Activated naive CD8-positive, alpha-beta T cell treated with anti-CD3 and anti-CD28 coated beads, Interleukin-2, amount 50 U/mL, for 24 hours (primary cell): ENCODE results near the gene MAN2A1.
"Not testable (repeated sequence)": the region's sequence is repeated elsewhere in the genome, so short reads cannot be mapped to it uniquely, and the experiment has no call there.

ENCODE experiments used
- ATAC-seq: fragments of 150-1000 bp; cut with Tn5 transposase; one replicate; pipeline ENCODE4 v1.10.0; 2021
- DNase-seq: peaks from one replicate; pipeline ENCODE4 v3.0.0; 2021
- H3K27ac Mint-ChIP-seq: one replicate; pipeline ENCODE4 v1.8.0; 2021; ENCODE audit warnings: mild to moderate bottlenecking, mixed read lengths
- H3K27me3 Mint-ChIP-seq: one replicate; pipeline ENCODE4 v1.8.0; 2021; ENCODE audit warnings: mixed read lengths
- H3K36me3 Mint-ChIP-seq: one replicate; pipeline ENCODE4 v1.8.0; 2021; ENCODE audit warnings: low read depth, mixed read lengths
- H3K4me1 Mint-ChIP-seq: one replicate; pipeline ENCODE4 v1.8.0; 2021; ENCODE audit warnings: mixed read lengths
- H3K4me3 Mint-ChIP-seq: one replicate; pipeline ENCODE4 v1.8.0; 2021; ENCODE audit warnings: mild to moderate bottlenecking, moderate library complexity, mixed read lengths
- H3K9me3 Mint-ChIP-seq: one replicate; pipeline ENCODE4 v1.8.0; 2021; ENCODE audit warnings: mixed read lengths

Gene MAN2A1

GRCh38 chr5:109826426-109826825 lies 136.7 kb downstream of the MAN2A1 start:
- DNase-seq (no peak), ATAC-seq (no peak)
- peaks cover 4% of the 10 kb centered on the region for H3K9me3 Mint-ChIP-seq
- no peak overlapping the region for H3K4me3 Mint-ChIP-seq
- no peak overlapping the region for H3K27ac Mint-ChIP-seq
- no peaks in the 10 kb centered on the region for H3K27me3 Mint-ChIP-seq
- H3K4me1 Mint-ChIP-seq: peaks cover 4% of the 10 kb centered on the region
- peaks cover 74% of the 10 kb centered on the region for H3K36me3 Mint-ChIP-seq

- Mint-ChIP-seq H3K36me3 (peaks cover 69% of the 10 kb centered on the region), H3K27ac (no peak overlapping the region)
- ATAC-seq: no peak
Observed at GRCh38 chr5:109829331-109829730, 139.6 kb downstream of the MAN2A1 start.

GRCh38 chr5:109830955-109831502 lies 141.3 kb downstream of the MAN2A1 start:
- DNase-seq: no peak
- H3K9me3 Mint-ChIP-seq: peaks cover 4% of the 10 kb centered on the region
- no peak overlapping the region for H3K4me3 Mint-ChIP-seq
- H3K27ac Mint-ChIP-seq: no peak overlapping the region
- H3K27me3 Mint-ChIP-seq: no peaks in the 10 kb centered on the region
- peak; percentile 10 for ATAC-seq
- peaks cover 4% of the 10 kb centered on the region for H3K4me1 Mint-ChIP-seq
- peaks cover 63% of the 10 kb centered on the region for H3K36me3 Mint-ChIP-seq

More at GRCh38 chr5:109829331-109829730, 139.6 kb downstream of the MAN2A1 start:
- Mint-ChIP-seq H3K4me3 (no peak overlapping the region), H3K9me3 (peaks cover 4% of the 10 kb centered on the region), H3K27me3 (no peaks in the 10 kb centered on the region), H3K4me1 (peaks cover 4% of the 10 kb centered on the region)
- DNase-seq: no peak

GRCh38 chr5:109832207-109833188 lies 142.8 kb downstream of the MAN2A1 start:
- H3K36me3 Mint-ChIP-seq: peaks cover 63% of the 10 kb centered on the region
- H3K27me3 Mint-ChIP-seq, H3K27ac Mint-ChIP-seq, H3K4me3 Mint-ChIP-seq, DNase-seq, ATAC-seq, H3K9me3 Mint-ChIP-seq, H3K4me1 Mint-ChIP-seq: not testable (repeated sequence)

GRCh38 chr5:109833946-109834345 lies 144.2 kb downstream of the MAN2A1 start:
- Mint-ChIP-seq H3K36me3 (peaks cover 60% of the 10 kb centered on the region), H3K9me3 (no peaks in the 10 kb centered on the region), H3K4me1 (peaks cover 4% of the 10 kb centered on the region), H3K27me3 (no peaks in the 10 kb centered on the region), H3K27ac (no peak overlapping the region), H3K4me3 (no peak overlapping the region)
- DNase-seq (no peak), ATAC-seq (no peak)

- H3K9me3 Mint-ChIP-seq: no peaks in the 10 kb centered on the region
- DNase-seq (no peak), ATAC-seq (no peak)
- no peak overlapping the region for H3K4me3 Mint-ChIP-seq
- H3K36me3 Mint-ChIP-seq: peaks cover 55% of the 10 kb centered on the region
- H3K27ac Mint-ChIP-seq: no peak overlapping the region
- peaks cover under 1% of the 10 kb centered on the region for H3K4me1 Mint-ChIP-seq
- no peaks in the 10 kb centered on the region for H3K27me3 Mint-ChIP-seq
Observed at GRCh38 chr5:109836280-109836679, 146.6 kb downstream of the MAN2A1 start.

GRCh38 chr5:109837231-109837861 lies 147.6 kb downstream of the MAN2A1 start:
- peaks cover 57% of the 10 kb centered on the region for H3K36me3 Mint-ChIP-seq

GRCh38 chr5:109838157-109838556 lies 148.4 kb downstream of the MAN2A1 start:
- H3K27me3 Mint-ChIP-seq: no peaks in the 10 kb centered on the region
- H3K27ac Mint-ChIP-seq: no peak overlapping the region
- ATAC-seq (no peak), DNase-seq (no peak)
- H3K9me3 Mint-ChIP-seq: no peaks in the 10 kb centered on the region
- H3K36me3 Mint-ChIP-seq: peaks cover 59% of the 10 kb centered on the region
- no peak overlapping the region for H3K4me3 Mint-ChIP-seq
- no peaks in the 10 kb centered on the region for H3K4me1 Mint-ChIP-seq

More at GRCh38 chr5:109837231-109837861, 147.6 kb downstream of the MAN2A1 start:
- no peaks in the 10 kb centered on the region for H3K9me3 Mint-ChIP-seq
- H3K4me3 Mint-ChIP-seq: no peak overlapping the region
- ATAC-seq: no peak
- no peaks in the 10 kb centered on the region for H3K27me3 Mint-ChIP-seq
- H3K4me1 Mint-ChIP-seq: no peaks in the 10 kb centered on the region
- no peak for DNase-seq
- no peak overlapping the region for H3K27ac Mint-ChIP-seq

- ATAC-seq (no peak), DNase-seq (no peak)
- Mint-ChIP-seq H3K27ac (no peak overlapping the region), H3K36me3 (peaks cover 74% of the 10 kb centered on the region), H3K27me3 (no peaks in the 10 kb centered on the region), H3K4me1 (peaks cover 18% of the 10 kb centered on the region), H3K4me3 (no peak overlapping the region), H3K9me3 (peaks cover 9% of the 10 kb centered on the region)
Observed at GRCh38 chr5:109844148-109844547, 154.4 kb downstream of the MAN2A1 start.

- ATAC-seq (no peak), DNase-seq (no peak)
- peaks cover 76% of the 10 kb centered on the region for H3K36me3 Mint-ChIP-seq
- H3K27ac Mint-ChIP-seq: no peak overlapping the region
- H3K9me3 Mint-ChIP-seq: peaks cover 9% of the 10 kb centered on the region
- H3K4me1 Mint-ChIP-seq: peaks cover 24% of the 10 kb centered on the region
- no peaks in the 10 kb centered on the region for H3K27me3 Mint-ChIP-seq
- H3K4me3 Mint-ChIP-seq: no peak overlapping the region
Observed at GRCh38 chr5:109844695-109845094, 155.0 kb downstream of the MAN2A1 start.

- Mint-ChIP-seq H3K4me3 (no peak overlapping the region), H3K27ac (peak overlapping the region; percentile 28), H3K36me3 (peaks cover 77% of the 10 kb centered on the region), H3K4me1 (peaks cover 51% of the 10 kb centered on the region), H3K9me3 (peaks cover 9% of the 10 kb centered on the region), H3K27me3 (no peaks in the 10 kb centered on the region)
- ATAC-seq (no peak), DNase-seq (no peak)
Observed at GRCh38 chr5:109848130-109848529, 158.4 kb downstream of the MAN2A1 start.

GRCh38 chr5:109849478-109850088 lies 159.9 kb downstream of the MAN2A1 start:
- no peak for DNase-seq
- no peak for ATAC-seq
- H3K27me3 Mint-ChIP-seq: no peaks in the 10 kb centered on the region
- H3K27ac Mint-ChIP-seq: no peak overlapping the region
- peaks cover 9% of the 10 kb centered on the region for H3K9me3 Mint-ChIP-seq
- H3K36me3 Mint-ChIP-seq: peaks cover 75% of the 10 kb centered on the region
- peaks cover 63% of the 10 kb centered on the region for H3K4me1 Mint-ChIP-seq
- H3K4me3 Mint-ChIP-seq: no peak overlapping the region

GRCh38 chr5:109852371-109853155 lies 162.8 kb downstream of the MAN2A1 start:
- peaks cover 81% of the 10 kb centered on the region for H3K4me1 Mint-ChIP-seq
- ATAC-seq (peak; percentile 95), DNase-seq (no peak)
- H3K27ac Mint-ChIP-seq: peak overlapping the region; percentile 44
- peaks cover 5% of the 10 kb centered on the region for H3K9me3 Mint-ChIP-seq
- peaks cover 73% of the 10 kb centered on the region for H3K36me3 Mint-ChIP-seq
- no peak overlapping the region for H3K4me3 Mint-ChIP-seq
- H3K27me3 Mint-ChIP-seq: no peaks in the 10 kb centered on the region

- ATAC-seq: no peak
- no peak for DNase-seq
- Mint-ChIP-seq H3K9me3 (peaks cover 4% of the 10 kb centered on the region), H3K36me3 (peaks cover 71% of the 10 kb centered on the region), H3K4me1 (peaks cover 84% of the 10 kb centered on the region), H3K27me3 (no peaks in the 10 kb centered on the region), H3K27ac (no peak overlapping the region), H3K4me3 (no peak overlapping the region)
Observed at GRCh38 chr5:109853377-109853776, 163.7 kb downstream of the MAN2A1 start.
